HepG2 (cell line): Measurements from ENCODE around the gene C14orf180. TPM values are rescaled to one million over a fixed set of nuclear protein-coding genes. Genes with fewer than 3 reads are reported as not detected.

Experiments
- ATAC-seq: fragments of 200-7000 bp; cut with Tn5 transposase; 3 replicates; pipeline ENCODE4 v1.9.1; 2020; ENCODE audit warnings: mild to moderate bottlenecking, moderate library complexity
- BruUV-seq: library from RNA; stranded (reverse); fragments of 400-500 nt; replicated peaks from 2 replicates; lab custom pipeline; 2021; lab: Mats Ljungman, UMichigan
- CTCF ChIA-PET: fragments of 300-600 bp; formaldehyde crosslinking; extraction: SDS; loops from one replicate; lab custom pipeline; 2021; ENCODE audit warnings: low total read pairs, inconsistent platforms, low intra/inter-chr PET ratio; lab: Yijun Ruan, JAX
- POLR2A ChIA-PET: fragments of 350-600 bp; sonication (Branson Sonifier 250); formaldehyde crosslinking; loops from one replicate; lab custom pipeline; 2020; ENCODE audit warnings: antibody characterized with exemption, inconsistent platforms; lab: Yijun Ruan, JAX
- DNase-seq: peaks from one replicate; pipeline ENCODE4 v3.0.0-alpha.2; 2015; ENCODE audit warnings: low spot score
- FAIRE-seq: peaks from 3 replicates; lab custom pipeline; 2011; peaks lifted over from hg19 to GRCh38; lab: Jason Lieb, UNC
- H2AFZ ChIP-seq: one replicate; pipeline ENCODE4 v1.6.1; 2011; ENCODE audit warnings: low read length, inconsistent platforms
- H3K27ac ChIP-seq: fragments of 300-600 bp; 3 replicates; pipeline ENCODE4 v1.8.0; 2011; ENCODE audit warnings: mixed run types, mild to moderate bottlenecking, mixed read lengths, low read length, inconsistent platforms; ENCODE audit not compliant: insufficient read depth; ENCODE audit errors: extremely low read length
- H3K27me3 ChIP-seq, 2 experiments: fragments of 200-600 bp in 1 of 2; 2 replicates in 1 of 2; 3 replicates in 1 of 2; pipeline versions ENCODE4 v1.6.0 to v1.8.0; 2011; ENCODE audit warnings: low read length in 2 of 2, mild to moderate bottlenecking in 2 of 2, moderate library complexity in 2 of 2, inconsistent platforms in 1 of 2; ENCODE audit not compliant: insufficient read depth in 2 of 2, control insufficient read depth in 1 of 2
- H3K36me3 ChIP-seq, 2 experiments: fragments of 200-600 bp in 1 of 2; replicated peaks in 1 of 2; 2 replicates in 1 of 2; 3 replicates in 1 of 2; pipeline versions ENCODE4 v1.5.1 to v1.8.0; 2011; ENCODE audit warnings: low read length in 2 of 2, inconsistent platforms in 1 of 2; ENCODE audit not compliant: insufficient read depth in 2 of 2, control insufficient read depth in 1 of 2
- H3K4me1 ChIP-seq: 2 replicates; pipeline ENCODE4 v1.5.1; 2012; ENCODE audit warnings: low read length, inconsistent platforms; ENCODE audit not compliant: insufficient read depth
- H3K4me2 ChIP-seq: 2 replicates; pipeline ENCODE4 v1.6.0; 2011; ENCODE audit warnings: low read depth, low read length, inconsistent platforms
- H3K4me3 ChIP-seq, 3 experiments: fragments of 200-600 bp in 1 of 3; sonication (generic), shearing (Covaris generic) in 1 of 3; replicated peaks in 1 of 3; 2 replicates each; pipeline ENCODE4 v1.5.1; 2011 to 2016; ENCODE audit warnings: low read length in 3 of 3, inconsistent platforms in 2 of 3, low read depth in 2 of 3, mild to moderate bottlenecking in 2 of 3, control low read depth in 1 of 3, mixed read lengths in 1 of 3; ENCODE audit not compliant: insufficient read depth in 1 of 3
- H3K79me2 ChIP-seq: one replicate; pipeline ENCODE4 v1.6.1; 2011; ENCODE audit warnings: low read length, inconsistent platforms; ENCODE audit not compliant: insufficient read depth
- H3K9ac ChIP-seq: 2 replicates; pipeline ENCODE4 v1.6.0; 2011; ENCODE audit warnings: mild to moderate bottlenecking, low read depth, low read length, inconsistent platforms; ENCODE audit not compliant: insufficient read depth
- H3K9me3 ChIP-seq: 2 replicates; pipeline ENCODE4 v1.5.1; 2012; ENCODE audit warnings: mild to moderate bottlenecking, low read length
- H4K20me1 ChIP-seq: 2 replicates; pipeline ENCODE4 v1.6.0; 2011; ENCODE audit warnings: inconsistent platforms, mild to moderate bottlenecking, low read length, moderate library complexity; ENCODE audit not compliant: insufficient read depth
- ZSCAN25 ChIP-seq: sonication (generic); formaldehyde crosslinking; IDR thresholded peaks from 2 replicates; pipeline ENCODE4 v1.8.0; 2022; ENCODE audit warnings: mild to moderate bottlenecking, missing genetic modification reagents
- WGBS: methylation state at CpG from one replicate; pipeline ENCODE4 v1.1.6; 2017; ENCODE audit warnings: low lambda C conversion rate; 5-methylcytosine and 5-hydroxymethylcytosine counted together
- in situ Hi-C: cut with HindIII; loops from 2 replicates; pipeline ENCODE4 v1.10.0; 2017; ENCODE audit warnings: low pct_unique_long_range_greater_than_20kb; ENCODE audit not compliant: extremely low pct_ligation_motif_present
- intact Hi-C: fragments of 100-400 bp; cut with micrococcal nuclease; formaldehyde crosslinking; loops from one replicate; pipeline ENCODE4 v1.10.0; 2022; ENCODE audit not compliant: unreplicated experiment
- polyA plus RNA-seq, 8 experiments: library from polyadenylated mRNA; depleted of rRNA in 3 of 8; stranded (reverse) in 7 of 8; unstranded in 1 of 8; fragments of >200 nt; fragmentation: Illumina TruSeq in 4 of 8; extraction: Trizol in 4 of 8; gene quantifications; 2 replicates each; pipeline versions ENCODE4 v1.2.1 to v1.2.3, GENCODE V29; 2011 to 2016; ENCODE audit warnings: low read depth in 4 of 8, missing spikeins in 1 of 8, mixed read lengths in 1 of 8; ENCODE audit not compliant: insufficient read depth in 1 of 8
- total RNA-seq, 5 experiments: library from RNA; depleted of rRNA; stranded (reverse); fragments of >200 nt; fragmentation: Illumina TruSeq; extraction: Trizol; gene quantifications; 2 replicates each; pipeline ENCODE4 v1.2.3, GENCODE V29; 2016; ENCODE audit warnings: low read depth in 1 of 5
- TF ChIP-seq, protein P1 (sequence below): sonication (generic); formaldehyde crosslinking; IDR thresholded peaks from 2 replicates; pipeline ENCODE4 v1.4.0; 2020; ENCODE audit warnings: mild to moderate bottlenecking, missing genetic modification reagents
- TF ChIP-seq, protein P2 (sequence below): sonication (generic); formaldehyde crosslinking; IDR thresholded peaks from 2 replicates; pipeline ENCODE4 v1.5.1; 2020; ENCODE audit warnings: mild to moderate bottlenecking, missing genetic modification reagents, moderate library complexity
- TF ChIP-seq, protein P3 (sequence below): sonication (generic); formaldehyde crosslinking; conservative IDR thresholded peaks from 2 replicates; pipeline ENCODE4 v1.4.0; 2020; ENCODE audit warnings: missing genetic modification reagents

The C14orf180 gene
- total and polyA plus RNA-seq, 2 of the 13 experiments (the other 11 are each of a cell fraction or from before 2014, with no cell fraction given): not detected

DNA sequence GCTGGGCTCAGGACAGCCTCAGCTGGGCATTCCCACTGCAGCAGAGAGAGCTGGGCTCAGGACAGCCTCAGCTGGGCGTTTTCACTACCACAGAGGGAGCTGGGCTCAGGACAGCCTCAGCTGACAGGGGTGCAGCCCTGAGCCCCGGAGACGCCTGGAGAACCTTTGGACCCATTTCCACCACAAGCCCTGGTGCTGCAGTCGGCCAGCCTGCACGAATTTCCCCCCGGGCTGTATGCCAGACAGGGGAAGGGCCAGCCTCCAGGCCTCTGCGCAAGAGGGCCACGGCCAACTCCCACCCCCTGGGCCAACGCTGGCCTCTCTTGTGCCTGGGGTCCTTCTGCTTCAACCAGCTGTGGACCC, 2.6 kb upstream of the C14orf180 start:
- ATAC-seq (peak; percentile 61), DNase-seq (peak; percentile 25), FAIRE-seq (no peak)
- BruUV-seq: no TSS peak
- H2AFZ ChIP-seq: no peak overlapping the region
- peaks cover 8 to 61% of the 10 kb centered on the region in 2 experiments; a peak in 4 of 5 replicates for H3K27me3 ChIP-seq
- in situ Hi-C loops: no loop called here
- H3K4me1 ChIP-seq: peaks cover 26% of the 10 kb centered on the region
- CTCF ChIA-PET: no interaction called here
- H3K36me3 ChIP-seq: no peaks in the 10 kb centered on the region
- TF ChIP-seq, protein P1, sequence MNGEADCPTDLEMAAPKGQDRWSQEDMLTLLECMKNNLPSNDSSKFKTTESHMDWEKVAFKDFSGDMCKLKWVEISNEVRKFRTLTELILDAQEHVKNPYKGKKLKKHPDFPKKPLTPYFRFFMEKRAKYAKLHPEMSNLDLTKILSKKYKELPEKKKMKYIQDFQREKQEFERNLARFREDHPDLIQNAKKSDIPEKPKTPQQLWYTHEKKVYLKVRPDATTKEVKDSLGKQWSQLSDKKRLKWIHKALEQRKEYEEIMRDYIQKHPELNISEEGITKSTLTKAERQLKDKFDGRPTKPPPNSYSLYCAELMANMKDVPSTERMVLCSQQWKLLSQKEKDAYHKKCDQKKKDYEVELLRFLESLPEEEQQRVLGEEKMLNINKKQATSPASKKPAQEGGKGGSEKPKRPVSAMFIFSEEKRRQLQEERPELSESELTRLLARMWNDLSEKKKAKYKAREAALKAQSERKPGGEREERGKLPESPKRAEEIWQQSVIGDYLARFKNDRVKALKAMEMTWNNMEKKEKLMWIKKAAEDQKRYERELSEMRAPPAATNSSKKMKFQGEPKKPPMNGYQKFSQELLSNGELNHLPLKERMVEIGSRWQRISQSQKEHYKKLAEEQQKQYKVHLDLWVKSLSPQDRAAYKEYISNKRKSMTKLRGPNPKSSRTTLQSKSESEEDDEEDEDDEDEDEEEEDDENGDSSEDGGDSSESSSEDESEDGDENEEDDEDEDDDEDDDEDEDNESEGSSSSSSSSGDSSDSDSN (CRISPR knock-in tag): 0 out of 2 replicates have a peak, but pooled peaks have one; percentile 28
- TF ChIP-seq ZSCAN25: peak; percentile 61; the same call in 1 of the 2 replicates
- TF ChIP-seq, protein P2, sequence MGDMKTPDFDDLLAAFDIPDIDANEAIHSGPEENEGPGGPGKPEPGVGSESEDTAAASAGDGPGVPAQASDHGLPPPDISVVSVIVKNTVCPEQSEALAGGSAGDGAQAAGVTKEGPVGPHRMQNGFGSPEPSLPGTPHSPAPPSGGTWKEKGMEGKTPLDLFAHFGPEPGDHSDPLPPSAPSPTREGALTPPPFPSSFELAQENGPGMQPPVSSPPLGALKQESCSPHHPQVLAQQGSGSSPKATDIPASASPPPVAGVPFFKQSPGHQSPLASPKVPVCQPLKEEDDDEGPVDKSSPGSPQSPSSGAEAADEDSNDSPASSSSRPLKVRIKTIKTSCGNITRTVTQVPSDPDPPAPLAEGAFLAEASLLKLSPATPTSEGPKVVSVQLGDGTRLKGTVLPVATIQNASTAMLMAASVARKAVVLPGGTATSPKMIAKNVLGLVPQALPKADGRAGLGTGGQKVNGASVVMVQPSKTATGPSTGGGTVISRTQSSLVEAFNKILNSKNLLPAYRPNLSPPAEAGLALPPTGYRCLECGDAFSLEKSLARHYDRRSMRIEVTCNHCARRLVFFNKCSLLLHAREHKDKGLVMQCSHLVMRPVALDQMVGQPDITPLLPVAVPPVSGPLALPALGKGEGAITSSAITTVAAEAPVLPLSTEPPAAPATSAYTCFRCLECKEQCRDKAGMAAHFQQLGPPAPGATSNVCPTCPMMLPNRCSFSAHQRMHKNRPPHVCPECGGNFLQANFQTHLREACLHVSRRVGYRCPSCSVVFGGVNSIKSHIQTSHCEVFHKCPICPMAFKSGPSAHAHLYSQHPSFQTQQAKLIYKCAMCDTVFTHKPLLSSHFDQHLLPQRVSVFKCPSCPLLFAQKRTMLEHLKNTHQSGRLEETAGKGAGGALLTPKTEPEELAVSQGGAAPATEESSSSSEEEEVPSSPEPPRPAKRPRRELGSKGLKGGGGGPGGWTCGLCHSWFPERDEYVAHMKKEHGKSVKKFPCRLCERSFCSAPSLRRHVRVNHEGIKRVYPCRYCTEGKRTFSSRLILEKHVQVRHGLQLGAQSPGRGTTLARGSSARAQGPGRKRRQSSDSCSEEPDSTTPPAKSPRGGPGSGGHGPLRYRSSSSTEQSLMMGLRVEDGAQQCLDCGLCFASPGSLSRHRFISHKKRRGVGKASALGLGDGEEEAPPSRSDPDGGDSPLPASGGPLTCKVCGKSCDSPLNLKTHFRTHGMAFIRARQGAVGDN: peak; percentile 37; the same call in 1 of the 2 replicates
- TF ChIP-seq, protein P3, sequence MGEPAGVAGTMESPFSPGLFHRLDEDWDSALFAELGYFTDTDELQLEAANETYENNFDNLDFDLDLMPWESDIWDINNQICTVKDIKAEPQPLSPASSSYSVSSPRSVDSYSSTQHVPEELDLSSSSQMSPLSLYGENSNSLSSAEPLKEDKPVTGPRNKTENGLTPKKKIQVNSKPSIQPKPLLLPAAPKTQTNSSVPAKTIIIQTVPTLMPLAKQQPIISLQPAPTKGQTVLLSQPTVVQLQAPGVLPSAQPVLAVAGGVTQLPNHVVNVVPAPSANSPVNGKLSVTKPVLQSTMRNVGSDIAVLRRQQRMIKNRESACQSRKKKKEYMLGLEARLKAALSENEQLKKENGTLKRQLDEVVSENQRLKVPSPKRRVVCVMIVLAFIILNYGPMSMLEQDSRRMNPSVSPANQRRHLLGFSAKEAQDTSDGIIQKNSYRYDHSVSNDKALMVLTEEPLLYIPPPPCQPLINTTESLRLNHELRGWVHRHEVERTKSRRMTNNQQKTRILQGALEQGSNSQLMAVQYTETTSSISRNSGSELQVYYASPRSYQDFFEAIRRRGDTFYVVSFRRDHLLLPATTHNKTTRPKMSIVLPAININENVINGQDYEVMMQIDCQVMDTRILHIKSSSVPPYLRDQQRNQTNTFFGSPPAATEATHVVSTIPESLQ (CRISPR knock-in tag): no peak
- TF ChIP-seq, all 625 proteins: peak for 3
- POLR2A ChIA-PET: no interaction called here
- Histone ChIP-seq H4K20me1 (no peaks in the 10 kb centered on the region), H3K4me3 (peak overlapping the region in 1 of 3 experiments; percentile 16; a peak in 1 of 6 replicates), H3K27ac (no peak overlapping the region), H3K9me3 (no peaks in the 10 kb centered on the region), H3K79me2 (no peaks in the 10 kb centered on the region), H3K9ac (no peak overlapping the region), H3K4me2 (peak overlapping the region; percentile 5; the same call in 1 of the 2 replicates)
- intact Hi-C loops: no loop called here
- 0% methylated on average over 1 of the region's 9 CpGs for WGBS
